GM18499 (cell line): ENCODE results near the gene JAK1.

ENCODE experiments used
- ATAC-seq: cut with Tn5 transposase; IDR thresholded peaks from one replicate; pipeline ENCODE4 v1.9.1; 2021; ENCODE audit warnings: moderate number of reproducible peaks; ENCODE audit not compliant: insufficient read depth, unreplicated experiment

Gene JAK1

DNA sequence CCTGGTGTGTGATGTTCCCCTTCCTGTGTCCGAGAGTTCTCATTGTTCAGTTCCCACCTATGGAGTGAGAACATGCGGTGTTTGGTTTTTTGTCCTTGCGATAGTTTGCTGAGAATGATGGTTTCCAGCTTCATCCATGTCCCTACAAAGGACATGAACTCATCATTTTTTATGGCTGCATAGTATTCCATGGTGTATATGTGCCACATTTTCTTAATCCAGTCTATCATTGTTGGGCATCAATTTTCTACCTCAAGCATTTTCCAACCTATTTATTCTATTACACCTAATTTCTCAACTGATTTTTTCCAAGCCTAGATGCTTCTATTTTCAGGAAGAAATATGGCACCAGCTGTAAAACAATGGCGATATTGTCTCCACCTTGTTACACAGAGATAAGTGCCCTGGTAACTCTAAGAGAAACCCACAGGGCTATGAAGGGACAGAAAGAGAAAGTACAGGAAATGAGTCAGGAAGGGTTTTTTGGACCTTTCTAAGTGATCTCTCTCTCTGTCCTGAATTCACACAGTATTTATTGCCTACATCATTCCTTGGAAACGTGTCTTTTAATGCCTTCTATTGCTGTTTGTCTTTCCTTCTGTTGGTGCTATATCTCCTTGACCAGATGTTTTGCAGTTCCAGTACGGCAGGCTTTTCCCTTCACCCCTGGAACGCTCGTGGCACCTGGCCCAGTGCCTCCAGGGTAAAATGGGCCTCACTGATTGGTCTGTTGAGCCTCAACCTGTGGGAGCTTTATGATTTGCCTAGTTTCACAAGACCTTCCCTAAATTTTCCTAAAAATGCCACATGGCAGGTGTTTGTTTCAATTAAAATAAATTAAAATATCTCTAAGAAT is 14.6 kb upstream of the JAK1 start:
- ATAC-seq, result no peak

DNA sequence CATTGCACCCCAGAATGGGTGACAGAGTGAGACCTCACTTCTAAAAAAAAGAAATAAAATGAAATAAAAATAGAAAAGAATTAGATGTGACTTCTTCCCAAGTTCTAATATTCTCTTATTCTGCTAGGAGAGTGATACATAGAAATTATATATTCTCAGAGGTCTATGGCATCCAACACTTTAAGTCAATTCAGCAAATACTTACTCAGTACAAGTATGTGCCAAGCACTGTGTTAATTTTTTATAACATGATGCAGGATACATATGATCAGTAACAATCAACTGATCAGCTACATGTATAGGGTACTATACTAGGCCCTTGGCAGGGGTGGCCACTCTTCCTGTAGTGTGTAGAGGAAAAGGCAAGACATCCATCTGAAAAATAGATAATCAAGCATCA is 13.0 kb upstream of the JAK1 start:
- ATAC-seq, result no peak

DNA sequence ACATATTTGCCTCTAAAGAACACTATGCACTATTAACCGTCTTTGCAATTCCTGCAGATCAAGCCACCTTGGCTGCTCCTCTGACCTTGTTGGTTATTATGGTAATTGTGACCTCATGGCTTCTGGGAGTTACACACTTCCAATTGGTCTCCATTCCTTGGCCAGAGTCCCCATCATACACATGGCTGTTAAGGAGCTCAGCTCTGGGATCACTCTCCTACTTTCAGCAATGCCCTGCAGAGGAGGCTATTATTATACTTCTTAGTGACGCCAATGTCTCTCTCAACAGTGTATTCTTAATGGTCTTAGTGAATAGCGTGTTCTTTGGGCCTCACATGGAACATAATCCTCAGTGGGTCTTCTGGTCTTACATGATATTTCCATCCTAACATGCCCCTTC is 10.0 kb upstream of the JAK1 start:
- no peak for ATAC-seq

DNA sequence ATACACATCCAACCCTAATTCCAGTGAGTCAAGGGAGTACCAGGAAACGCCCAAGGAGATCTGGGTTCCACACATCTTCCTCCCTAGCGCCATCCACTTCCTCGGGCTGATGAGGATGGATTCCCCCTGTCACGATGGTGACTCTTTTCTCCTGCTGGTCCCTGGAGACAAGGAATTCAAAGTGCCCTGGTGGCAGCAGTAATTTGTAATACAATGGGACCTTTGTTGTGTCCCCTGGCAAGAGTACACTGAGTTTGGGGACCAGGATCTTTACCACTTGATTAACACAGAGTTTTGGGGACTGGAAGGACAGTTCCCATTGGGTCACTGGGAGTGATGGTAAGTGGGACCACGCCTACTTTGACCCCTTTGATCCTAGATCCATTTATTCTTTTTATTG is 9.4 kb upstream of the JAK1 start:
- no peak for ATAC-seq

DNA sequence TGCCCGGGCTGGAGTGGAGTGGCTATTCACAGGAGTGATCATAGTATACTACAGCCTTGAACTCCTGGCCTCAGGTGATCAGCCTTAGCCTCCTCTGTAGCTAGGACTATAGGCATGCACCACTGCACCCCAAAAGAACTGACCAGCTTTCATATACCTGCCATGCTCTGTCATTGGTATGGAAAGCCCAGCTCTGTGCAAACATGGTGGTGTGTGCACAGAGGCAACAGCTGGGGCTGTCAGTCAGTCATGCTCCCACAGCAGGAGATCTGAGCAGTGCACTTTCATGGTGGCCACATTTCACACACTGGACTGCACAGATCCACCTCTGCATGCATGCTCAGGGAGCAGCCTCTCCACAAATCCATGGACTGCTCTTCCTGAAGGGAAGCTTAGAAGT is 8.8 kb upstream of the JAK1 start:
- ATAC-seq, result no peak

DNA sequence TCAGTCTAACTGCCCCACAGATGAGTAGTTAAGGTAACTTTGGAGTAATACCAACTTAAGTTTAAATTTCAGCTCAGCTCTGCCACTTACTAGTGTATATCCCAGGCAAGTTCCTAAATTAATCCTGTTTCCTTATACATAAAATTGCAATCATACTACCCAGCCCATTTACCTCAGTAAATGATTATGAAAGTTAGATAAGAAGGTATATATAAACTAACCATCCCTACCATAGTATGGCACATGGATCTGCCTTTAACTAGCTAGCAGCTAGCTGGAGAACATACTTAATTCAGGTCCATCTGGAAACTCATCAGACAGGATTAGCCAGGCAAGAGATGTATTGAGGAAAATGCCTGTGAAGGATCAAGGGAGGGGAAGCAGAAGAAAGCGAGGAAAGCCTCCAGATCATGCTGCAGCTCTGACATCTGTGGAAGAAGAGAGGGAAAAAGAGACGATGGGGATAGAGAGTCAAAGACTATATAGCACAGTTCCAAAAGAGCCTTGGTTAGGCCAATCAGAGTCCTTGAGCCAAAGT is 8.0 kb upstream of the JAK1 start:
- ATAC-seq, result no peak

DNA sequence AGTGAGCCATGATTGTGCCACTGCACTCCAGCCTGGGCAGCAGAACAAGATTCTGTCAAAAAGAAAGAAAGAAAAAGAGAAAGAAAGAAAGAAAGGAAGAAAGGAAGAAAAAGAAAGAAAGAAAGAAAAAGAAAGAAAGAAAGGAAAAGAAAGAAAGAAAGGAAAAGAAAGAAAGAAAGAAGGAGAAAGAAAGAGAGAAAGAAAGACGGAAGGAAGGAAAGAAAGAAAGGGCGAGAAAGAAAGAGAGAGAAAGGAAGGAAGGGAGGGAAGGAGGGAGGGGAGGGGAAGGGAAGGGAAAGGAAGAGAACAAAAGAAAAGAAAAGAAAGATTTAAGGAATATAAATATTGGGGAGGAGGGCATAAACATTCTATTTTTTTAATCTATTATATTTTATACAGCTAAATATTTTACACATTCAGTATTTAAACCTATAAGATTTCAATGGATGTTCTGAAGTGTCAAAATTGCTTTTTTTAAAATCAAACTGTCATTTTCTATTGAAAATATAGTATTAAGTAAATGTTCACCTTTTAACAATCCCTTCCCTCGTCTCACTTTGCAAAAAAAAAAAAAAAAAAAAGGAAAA is 6.8 kb upstream of the JAK1 start:
- no peak for ATAC-seq

DNA sequence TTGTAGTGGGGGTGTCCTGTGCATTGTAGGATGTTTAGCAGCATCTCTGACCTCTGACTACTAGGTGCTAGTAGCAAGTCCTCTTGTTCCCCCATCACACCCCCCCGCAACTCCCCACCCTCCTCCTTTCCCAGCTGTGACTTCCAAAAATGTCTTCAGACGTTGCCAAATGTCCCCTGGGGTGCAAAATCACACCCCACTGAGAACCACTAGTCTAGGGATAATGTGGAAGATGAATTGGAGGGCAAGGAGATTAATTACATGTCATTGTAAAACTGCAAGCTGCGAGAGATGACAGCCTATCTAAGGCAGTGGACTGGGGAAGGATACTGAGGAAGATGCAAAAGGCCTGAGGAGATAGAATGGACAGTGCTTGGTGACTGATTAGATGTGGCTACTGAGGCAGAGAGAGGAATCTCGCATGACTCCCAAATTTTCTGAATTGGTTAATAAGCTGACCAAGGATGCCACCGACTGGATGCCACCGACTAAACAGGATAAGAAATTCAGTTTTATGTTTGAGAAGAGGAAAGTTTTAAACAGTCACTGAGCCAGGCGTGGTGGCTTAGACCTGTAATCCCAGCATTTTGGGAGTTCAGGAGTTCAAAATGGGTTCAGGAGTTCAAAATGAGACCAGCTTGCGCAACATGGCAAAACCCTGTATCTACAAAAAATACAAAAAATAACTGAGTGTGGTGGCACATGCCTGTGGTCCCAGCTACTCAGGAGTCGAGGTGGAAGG is 3.1 kb upstream of the JAK1 start:
- ATAC-seq, result no peak

DNA sequence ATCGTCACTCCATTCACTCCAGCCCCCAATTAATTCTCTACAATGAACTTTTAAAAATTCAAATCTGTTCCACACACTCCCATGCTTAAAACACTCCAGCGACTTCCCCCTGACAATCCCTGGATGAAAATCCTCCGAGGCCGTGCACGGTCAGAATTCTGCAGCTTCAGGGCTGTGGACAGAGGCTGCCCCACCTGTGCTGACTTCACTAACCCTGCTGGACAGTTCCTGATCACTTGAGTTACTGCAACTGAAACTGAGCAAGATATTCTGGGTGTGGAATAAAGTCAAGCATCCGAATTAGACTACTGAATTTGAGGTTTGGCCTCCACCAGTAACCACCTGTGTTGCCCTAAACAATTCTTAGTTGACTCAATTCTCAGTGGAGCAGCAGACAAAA is 1.0 kb upstream of the JAK1 start:
- no peak for ATAC-seq

DNA sequence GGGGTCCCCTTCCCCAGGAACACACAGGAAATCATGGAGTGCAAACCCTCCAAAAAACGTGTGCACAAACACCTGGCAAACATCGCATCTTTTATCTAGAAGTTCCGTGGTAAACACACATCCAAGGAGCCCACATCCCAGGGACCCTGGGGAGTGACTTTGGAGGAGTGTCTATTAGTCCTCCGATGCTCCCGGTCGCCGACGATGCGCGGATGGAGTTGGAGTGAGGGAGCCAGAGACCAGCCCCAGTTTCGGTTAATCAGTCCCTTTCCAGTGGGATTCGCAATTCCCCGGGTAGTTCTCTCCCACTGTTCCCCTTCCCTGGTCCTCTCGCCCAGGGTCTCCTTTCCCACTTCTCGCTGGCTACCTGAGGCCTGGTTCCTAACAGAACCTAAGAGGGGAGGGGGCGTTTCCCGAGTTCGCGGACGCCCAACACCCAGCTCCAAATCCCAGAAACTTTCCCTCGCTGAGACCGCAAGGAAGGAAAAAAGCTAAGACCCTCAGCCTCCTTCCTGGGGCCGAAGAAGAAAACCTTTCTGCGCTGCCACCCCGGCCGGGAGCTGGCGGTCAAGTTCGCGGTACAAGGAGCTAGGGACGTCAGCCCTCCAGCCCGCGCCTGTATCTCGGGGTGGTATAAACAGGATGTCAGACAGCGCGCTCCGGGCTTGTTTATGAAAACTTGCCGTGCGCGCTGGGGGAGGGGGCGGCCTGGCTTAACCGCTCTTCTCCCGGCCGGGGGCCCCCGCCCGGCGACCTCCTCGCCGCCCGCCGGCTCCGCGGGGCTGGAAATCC is 787 bp downstream of the JAK1 start:
- ATAC-seq, result peak; percentile 25

DNA sequence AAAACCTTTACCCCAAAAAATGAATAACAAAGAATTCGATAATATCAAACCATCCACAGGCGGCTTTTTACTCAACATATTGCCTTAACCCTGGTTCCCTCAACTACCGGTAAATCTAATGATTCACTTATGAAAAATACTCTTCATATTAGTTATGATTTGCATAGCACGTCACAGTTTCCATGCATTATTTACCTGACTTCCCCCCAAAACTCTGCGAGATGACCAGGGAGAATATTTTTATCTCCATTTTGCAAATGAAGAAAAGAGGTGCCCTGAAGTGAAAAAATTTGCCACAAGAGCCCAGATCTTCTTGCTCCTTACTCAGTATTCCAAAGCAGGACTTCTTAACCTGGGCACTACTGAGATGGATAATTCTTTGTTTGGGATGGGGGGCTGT is 2.9 kb downstream of the JAK1 start:
- ATAC-seq, result no peak

DNA sequence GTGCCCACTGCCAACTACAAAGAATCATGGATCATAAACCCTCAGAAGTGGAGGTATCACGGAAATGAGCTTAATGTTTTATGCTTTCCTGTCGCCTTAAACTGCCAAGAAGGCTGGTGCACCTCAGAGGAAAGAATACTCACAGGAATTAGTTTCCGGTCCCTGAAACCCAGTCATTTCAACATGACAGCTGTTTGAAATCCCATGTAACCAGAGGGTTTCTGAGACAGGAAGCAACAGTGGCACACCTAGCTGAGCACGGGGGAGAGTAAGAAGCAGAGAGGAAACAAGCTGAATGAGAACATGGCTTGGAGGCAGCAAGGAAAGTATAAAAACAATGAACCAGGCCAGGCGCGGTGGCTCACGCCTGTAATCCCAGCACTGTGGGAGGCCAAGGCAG is 3.9 kb downstream of the JAK1 start:
- ATAC-seq, result no peak

DNA sequence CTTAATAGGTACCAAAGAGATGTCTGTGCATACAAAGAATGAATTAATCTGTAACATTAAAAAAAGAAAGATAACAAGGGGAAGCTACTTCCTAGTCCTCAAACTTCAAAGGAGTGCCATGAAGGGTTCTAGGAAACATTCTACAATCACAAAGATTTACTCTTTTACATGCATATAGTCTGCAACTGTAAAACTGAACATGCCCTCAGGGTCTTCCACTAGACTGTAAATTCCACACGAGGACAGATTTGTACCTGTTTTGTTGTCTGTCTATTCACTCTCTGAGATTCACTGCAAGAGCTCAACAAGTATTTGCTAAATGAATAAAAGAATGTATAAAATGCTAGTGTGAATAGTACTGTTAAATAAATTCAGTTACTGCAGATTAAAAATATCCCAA is 4.4 kb downstream of the JAK1 start:
- no peak for ATAC-seq

DNA sequence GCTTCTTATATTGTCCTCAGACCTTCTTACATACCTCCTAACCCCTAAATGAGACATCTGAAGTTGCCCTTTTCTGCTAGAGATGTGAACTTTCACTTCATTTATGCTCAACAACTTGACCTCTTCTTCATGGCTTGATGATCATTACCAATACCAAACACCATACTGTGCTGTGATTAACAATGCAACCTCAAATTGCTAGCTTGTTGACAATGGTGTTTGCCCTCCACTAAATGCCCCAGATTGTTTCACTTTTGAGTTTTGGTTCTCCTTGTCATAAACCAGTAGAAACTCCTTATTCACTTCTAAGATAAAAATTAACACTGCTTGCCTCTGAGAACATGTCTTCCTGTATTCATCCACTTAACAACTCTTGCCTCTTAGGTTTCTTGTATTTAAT is 5.6 kb downstream of the JAK1 start:
- ATAC-seq, result peak; percentile 52

DNA sequence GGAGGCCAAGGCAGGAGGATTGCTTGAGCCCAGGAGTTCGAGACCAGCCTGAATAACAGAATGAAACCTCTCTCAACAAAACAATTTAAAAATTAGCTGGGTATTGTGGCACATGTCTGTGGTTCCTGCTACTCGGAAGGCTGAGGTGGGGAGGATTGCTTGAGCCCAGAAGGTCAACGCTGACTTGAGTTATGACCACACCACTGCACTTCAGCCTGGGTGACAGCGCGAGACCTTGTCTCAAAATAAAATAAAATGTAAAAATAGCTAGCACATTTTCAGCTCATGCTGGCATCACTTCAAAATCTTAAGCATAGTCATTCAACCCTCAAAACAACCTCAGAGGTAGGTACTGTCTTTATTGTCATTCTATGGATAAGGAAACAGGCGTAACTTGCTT is 6.4 kb downstream of the JAK1 start:
- no peak for ATAC-seq

DNA sequence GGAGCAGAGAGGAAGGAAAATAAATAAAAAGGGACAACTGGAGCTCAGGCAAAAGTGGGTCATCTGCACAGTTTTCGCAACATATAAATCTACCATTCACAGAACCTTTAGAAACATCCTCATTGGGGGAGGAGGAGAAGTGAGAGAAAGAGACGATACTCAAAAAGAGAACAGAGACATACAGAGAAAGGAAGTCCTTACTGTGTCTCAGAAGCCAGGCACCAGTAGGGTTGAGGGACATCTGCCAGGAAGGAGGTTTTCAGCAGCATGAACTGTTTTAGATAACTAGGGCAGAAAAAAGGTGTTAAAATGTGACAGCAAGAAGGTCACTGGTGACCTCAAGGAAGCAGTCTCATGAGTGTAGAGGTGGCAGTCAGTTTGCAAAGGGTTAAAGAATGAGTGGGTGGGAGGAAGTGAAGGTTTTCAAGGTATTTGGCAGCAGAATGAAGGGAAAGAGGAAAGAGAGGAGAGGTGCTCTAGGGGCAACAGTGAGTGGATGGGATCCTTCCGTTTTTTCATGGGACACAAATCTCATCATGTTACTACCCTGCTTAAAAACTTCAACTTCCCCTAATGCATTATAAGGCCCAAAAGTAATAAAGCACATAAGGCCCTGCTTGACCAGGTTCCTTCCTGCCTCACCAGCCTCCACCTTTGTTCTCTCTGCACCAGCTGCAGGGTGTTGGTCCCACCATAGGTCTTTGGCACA is 9.5 kb downstream of the JAK1 start:
- peak; percentile 82 for ATAC-seq

DNA sequence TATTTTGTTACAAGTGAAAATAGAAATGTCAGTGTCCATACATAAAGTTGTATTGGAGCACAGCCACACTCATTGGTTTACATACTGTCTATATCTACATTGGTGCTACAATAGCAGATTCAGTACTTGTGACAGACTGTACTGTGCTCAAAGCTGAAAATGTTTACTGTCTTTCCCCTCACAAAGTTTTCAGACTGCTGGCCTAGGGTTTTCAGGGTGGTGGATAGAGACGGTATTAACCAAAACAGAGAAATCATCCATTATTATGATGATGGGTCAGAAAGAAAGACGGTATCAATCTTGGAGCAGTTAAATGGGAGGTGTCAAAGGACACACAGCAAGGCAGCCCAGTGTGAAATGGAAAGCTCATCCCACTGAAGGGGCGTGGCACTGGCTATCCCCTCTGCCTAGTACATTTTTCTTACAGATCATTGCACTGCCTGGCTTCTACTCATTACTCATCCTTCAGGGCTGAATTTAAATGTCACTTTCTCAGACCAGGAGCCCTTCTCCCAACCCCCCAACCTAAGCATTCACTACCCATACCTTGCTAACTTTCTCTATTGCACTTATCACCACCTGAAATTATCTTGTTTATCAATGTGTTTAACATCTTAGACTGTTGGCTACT is 10.2 kb downstream of the JAK1 start:
- no peak for ATAC-seq

DNA sequence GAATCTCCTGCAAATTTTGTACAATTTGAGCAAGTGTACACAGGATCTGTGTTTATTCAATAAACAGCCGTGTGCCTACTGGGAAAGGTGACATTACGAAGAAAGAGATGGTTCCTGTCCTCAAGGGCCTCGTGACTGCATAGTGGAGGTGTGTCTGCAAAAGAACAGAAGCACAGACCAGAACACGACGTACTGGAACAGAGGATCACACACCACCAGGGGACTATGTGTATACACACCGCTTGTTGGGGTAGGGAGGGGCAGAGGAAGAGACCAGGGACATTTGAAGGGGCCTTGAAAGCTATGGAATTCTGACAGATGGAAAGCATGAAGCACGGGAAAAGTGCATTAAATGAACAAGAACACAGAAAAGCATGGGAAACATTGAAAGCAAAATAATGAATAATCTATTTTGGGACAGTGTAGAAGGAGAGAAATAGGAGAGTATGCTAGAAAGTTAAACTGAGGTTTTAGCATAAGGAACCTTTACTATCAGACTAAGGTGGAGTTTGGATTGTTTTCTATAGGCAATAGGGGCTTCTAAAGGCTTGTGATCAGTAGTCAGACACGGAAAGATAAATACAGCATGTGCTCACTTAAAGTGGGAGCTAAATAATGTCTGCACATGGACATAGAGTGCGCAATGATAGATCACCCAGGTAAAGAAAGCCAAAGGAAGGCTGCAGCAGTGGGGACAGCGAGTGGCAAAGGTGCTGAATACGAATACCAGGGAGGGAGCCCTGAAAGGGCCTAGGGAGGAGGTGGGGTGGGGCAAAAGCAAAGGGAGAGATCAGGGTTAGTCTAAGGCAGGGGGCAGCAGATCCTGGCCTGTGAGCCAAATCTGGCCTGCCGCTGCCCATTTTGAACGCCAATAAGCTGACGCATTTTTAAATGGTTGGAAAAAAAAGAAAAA is 11.0 kb downstream of the JAK1 start:
- no peak for ATAC-seq
